Activated T-cell treated with anti-CD3 and anti-CD28 coated beads, Interleukin-2, amount 50 U/mL, for 72 hours (primary cell): ENCODE results near the gene GTF3C2. TPM values are rescaled to one million over a fixed set of nuclear protein-coding genes. Genes with fewer than 3 reads are reported as not detected.
"Not testable (repeated sequence)": the region's sequence is repeated elsewhere in the genome, so short reads cannot be mapped to it uniquely, and the experiment has no call there.

ENCODE experiments used
- ATAC-seq, 2 donors: fragments of 150-1000 bp; cut with Tn5 transposase; replicated peaks in 1 of 2; 2 replicates each; pipeline ENCODE4 v1.10.0; 2021; ENCODE audit warnings: moderate library complexity in 2 of 2, mild to moderate bottlenecking in 1 of 2
- DNase-seq, 2 donors: peaks; one replicate each; pipeline ENCODE4 v3.0.0; 2021 to 2022; ENCODE audit warnings: mixed read lengths in 1 of 2
- H3K27ac Mint-ChIP-seq: one replicate; pipeline ENCODE4 v1.8.0; 2022; ENCODE audit warnings: mild to moderate bottlenecking, moderate library complexity, mixed read lengths
- H3K27me3 Mint-ChIP-seq: one replicate; pipeline ENCODE4 v1.8.0; 2022; ENCODE audit warnings: low read depth, mixed read lengths
- H3K36me3 Mint-ChIP-seq, 2 donors: one replicate each; pipeline ENCODE4 v1.8.0; 2022; ENCODE audit warnings: mixed read lengths in 2 of 2, mild to moderate bottlenecking in 1 of 2; ENCODE audit not compliant: insufficient read depth in 2 of 2
- H3K4me1 Mint-ChIP-seq: one replicate; pipeline ENCODE4 v1.8.0; 2022; ENCODE audit warnings: low read depth, mixed read lengths
- H3K4me3 Mint-ChIP-seq, 2 donors: one replicate each; pipeline ENCODE4 v1.8.0; 2022; ENCODE audit warnings: mild to moderate bottlenecking in 2 of 2, mixed read lengths in 2 of 2, moderate library complexity in 2 of 2
- H3K9me3 Mint-ChIP-seq, 2 donors: one replicate each; pipeline ENCODE4 v1.8.0; 2022; ENCODE audit warnings: mixed read lengths in 2 of 2
- total RNA-seq, 2 donors: library from RNA; stranded (reverse); gene quantifications; one replicate each; pipeline ENCODE4 v1.2.3, GENCODE V29; 2022

Gene GTF3C2
- total RNA-seq, 2 donors from 2014 or later: 56.6 to 58.7 TPM

DNA sequence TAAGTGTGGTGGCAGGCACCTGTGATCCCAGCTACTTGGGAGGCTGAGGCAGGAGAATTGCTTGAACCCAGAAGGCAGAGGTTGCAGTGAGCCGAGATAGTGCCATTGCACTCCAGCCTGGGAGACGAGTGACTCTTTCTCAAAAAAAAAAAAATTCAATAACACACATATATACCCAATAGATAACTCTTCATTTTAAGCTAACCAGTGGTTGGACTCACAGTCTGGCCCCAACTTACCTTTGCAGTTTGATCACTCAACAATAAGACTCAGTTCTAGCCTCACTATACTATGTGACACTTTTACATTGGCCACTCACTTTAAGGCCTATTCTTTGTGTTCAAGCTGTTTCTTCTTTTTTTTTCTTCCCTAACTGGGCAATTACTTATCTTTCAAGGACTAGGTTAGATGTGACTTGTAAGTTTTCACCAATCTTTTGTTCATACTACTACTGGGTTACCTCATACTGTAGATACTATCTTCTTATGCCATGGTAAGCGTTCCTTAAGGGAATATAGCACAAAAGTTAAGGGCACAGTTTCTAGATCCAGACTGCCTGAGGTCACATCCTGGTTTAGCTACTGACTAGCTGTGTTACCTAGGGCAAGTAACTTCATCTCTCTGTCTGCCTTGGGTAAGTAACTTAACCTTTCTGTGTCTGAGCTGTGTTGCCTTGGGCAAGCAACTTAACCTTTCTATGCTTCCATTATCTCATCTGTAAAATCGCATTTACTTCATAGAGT is 6.3 kb upstream of the GTF3C2 start:
- peaks cover 30% of the 10 kb centered on the region for H3K4me1 Mint-ChIP-seq
- H3K4me3 Mint-ChIP-seq: no peak overlapping the region
- peaks cover 2 to 12% of the 10 kb centered on the region in 2 donors for H3K36me3 Mint-ChIP-seq
- H3K27me3 Mint-ChIP-seq: no peaks in the 10 kb centered on the region
- ATAC-seq: no peak
- DNase-seq: no peak
- no peaks in the 10 kb centered on the region for H3K9me3 Mint-ChIP-seq
- no peak overlapping the region for H3K27ac Mint-ChIP-seq

GRCh38 chr2:27356056-27356381 is 545 bp downstream of the GTF3C2 start:
- DNase-seq (no peak), ATAC-seq (peak; percentile 39 to 47)
- peak overlapping the region; percentile 95 to 97 for H3K4me3 Mint-ChIP-seq
- H3K27me3 Mint-ChIP-seq: no peaks in the 10 kb centered on the region
- no peaks in the 10 kb centered on the region for H3K9me3 Mint-ChIP-seq
- H3K27ac Mint-ChIP-seq: peak overlapping the region; percentile 97
- H3K4me1 Mint-ChIP-seq: peaks cover 68% of the 10 kb centered on the region
- peaks cover 4 to 7% of the 10 kb centered on the region in 2 donors for H3K36me3 Mint-ChIP-seq

- Mint-ChIP-seq H3K4me3 (peak overlapping the region; percentile 12 to 95), H3K4me1 (peaks cover 61% of the 10 kb centered on the region)
These were observed 2.0 kb downstream of the GTF3C2 start for GRCh38 chr2:27354597-27354927.

GRCh38 chr2:27353762-27354596 is 2.6 kb downstream of the GTF3C2 start:
- no peak overlapping the region for H3K27ac Mint-ChIP-seq
- H3K9me3 Mint-ChIP-seq: no peaks in the 10 kb centered on the region
- ATAC-seq (no peak), DNase-seq (no peak)
- H3K4me3 Mint-ChIP-seq: peak overlapping the region; percentile 12 to 23
- peaks cover 61% of the 10 kb centered on the region for H3K4me1 Mint-ChIP-seq
- no peaks in the 10 kb centered on the region for H3K27me3 Mint-ChIP-seq
- H3K36me3 Mint-ChIP-seq: peaks cover 4 to 5% of the 10 kb centered on the region in 2 donors

More at GRCh38 chr2:27354597-27354927, 2.0 kb downstream of the GTF3C2 start:
- Mint-ChIP-seq H3K27ac (no peak overlapping the region), H3K27me3 (no peaks in the 10 kb centered on the region), H3K9me3 (no peaks in the 10 kb centered on the region), H3K36me3 (peaks cover 4 to 5% of the 10 kb centered on the region in 2 donors)
- no peak for DNase-seq
- no peak for ATAC-seq

DNA sequence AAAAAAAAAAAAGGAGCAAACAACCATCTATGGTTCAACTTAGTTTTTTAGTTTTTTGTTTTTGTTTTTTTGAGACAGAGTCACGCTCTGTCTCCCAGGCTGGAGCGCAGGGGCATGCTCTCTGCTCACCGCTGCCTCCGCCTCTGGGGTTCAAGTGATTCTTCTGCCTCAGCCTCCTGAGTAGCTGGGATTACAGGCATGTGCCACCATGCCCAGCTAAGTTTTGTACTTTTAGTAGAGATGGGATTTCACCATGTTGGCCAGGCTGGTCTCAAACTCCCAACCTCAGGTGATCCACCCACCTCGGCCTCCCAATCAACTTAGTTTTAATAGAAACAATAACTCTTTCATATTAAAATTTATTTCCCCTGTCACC is 3.2 kb downstream of the GTF3C2 start:
- H3K4me1 Mint-ChIP-seq: peaks cover 56% of the 10 kb centered on the region

GRCh38 chr2:27351802-27352598 is 4.6 kb downstream of the GTF3C2 start:
- H3K36me3 Mint-ChIP-seq: peaks cover under 1 to 7% of the 10 kb centered on the region in 2 donors
- peaks cover 48% of the 10 kb centered on the region for H3K4me1 Mint-ChIP-seq
- peak overlapping the region; percentile 51 to 55 for H3K4me3 Mint-ChIP-seq
- peak overlapping the region; percentile 29 for H3K27ac Mint-ChIP-seq
- ATAC-seq (peak; percentile 32 to 45), DNase-seq (peak; percentile 21 to 24)
- no peaks in the 10 kb centered on the region for H3K9me3 Mint-ChIP-seq
- H3K27me3 Mint-ChIP-seq: no peaks in the 10 kb centered on the region

More for the DNA sequence above, 3.2 kb downstream of the GTF3C2 start:
- H3K27me3 Mint-ChIP-seq, DNase-seq, H3K36me3 Mint-ChIP-seq, H3K9me3 Mint-ChIP-seq, H3K27ac Mint-ChIP-seq, H3K4me3 Mint-ChIP-seq, ATAC-seq: not testable (repeated sequence)

GRCh38 chr2:27350106-27350693 is 6.4 kb downstream of the GTF3C2 start:
- DNase-seq: no peak
- Mint-ChIP-seq H3K27me3 (no peaks in the 10 kb centered on the region), H3K36me3 (peaks cover 0 to 4% of the 10 kb centered on the region in 2 donors), H3K4me1 (peaks cover 41% of the 10 kb centered on the region), H3K4me3 (no peak overlapping the region), H3K27ac (no peak overlapping the region), H3K9me3 (no peaks in the 10 kb centered on the region)
- no peak for ATAC-seq

DNA sequence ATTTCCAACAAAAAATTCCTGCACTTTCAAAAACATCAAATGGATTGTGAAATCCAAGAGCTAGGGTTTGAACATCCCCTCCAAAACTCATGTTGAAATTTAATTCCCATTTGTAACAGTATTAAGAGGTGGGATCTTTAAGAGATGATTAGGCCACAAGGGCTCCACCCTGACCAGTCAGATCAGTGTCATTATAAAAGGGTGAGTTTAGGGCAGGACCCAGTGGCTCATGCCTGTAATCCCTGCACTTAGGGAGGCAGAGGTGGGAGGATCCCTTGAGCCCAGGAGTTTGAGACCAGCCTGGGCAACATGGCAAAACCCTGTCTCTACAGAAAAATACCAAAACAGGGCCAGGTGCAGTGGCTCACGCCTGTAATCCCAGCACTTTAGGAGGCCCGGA is 8.9 kb downstream of the GTF3C2 start:
- peaks cover 0 to 6% of the 10 kb centered on the region in 2 donors for H3K36me3 Mint-ChIP-seq
- DNase-seq: no peak
- no peak overlapping the region for H3K4me3 Mint-ChIP-seq
- no peaks in the 10 kb centered on the region for H3K9me3 Mint-ChIP-seq
- H3K4me1 Mint-ChIP-seq: peaks cover 18% of the 10 kb centered on the region
- peak overlapping the region; percentile 26 for H3K27ac Mint-ChIP-seq
- no peaks in the 10 kb centered on the region for H3K27me3 Mint-ChIP-seq
- no peak for ATAC-seq

DNA sequence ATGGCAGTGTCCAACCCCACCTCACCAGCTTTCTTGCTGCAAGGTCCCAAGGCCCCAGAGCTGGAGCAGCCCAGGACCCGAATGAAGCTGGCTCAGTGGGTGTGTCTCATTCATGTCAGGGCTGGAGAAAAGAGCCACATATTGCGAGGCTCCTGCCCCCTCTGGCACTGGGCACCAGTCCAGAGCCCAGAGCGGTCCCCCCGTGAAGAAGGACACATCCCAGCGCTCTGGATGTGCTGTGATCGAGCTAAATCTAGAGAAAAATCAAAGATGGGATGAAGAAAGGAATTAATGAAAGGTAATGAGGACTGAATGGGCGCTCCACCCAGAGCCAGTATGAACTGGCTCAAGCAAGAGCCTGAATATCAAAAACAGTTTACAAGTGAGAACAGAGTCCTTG is 20.4 kb downstream of the GTF3C2 start:
- peaks cover 4% of the 10 kb centered on the region for H3K4me1 Mint-ChIP-seq
- no peaks in the 10 kb centered on the region for H3K9me3 Mint-ChIP-seq
- DNase-seq: no peak
- H3K27me3 Mint-ChIP-seq: no peaks in the 10 kb centered on the region
- peaks cover 8 to 21% of the 10 kb centered on the region in 2 donors for H3K36me3 Mint-ChIP-seq
- H3K4me3 Mint-ChIP-seq: no peak overlapping the region
- ATAC-seq: no peak
- no peak overlapping the region for H3K27ac Mint-ChIP-seq

- no peaks in the 10 kb centered on the region for H3K9me3 Mint-ChIP-seq
- no peak for DNase-seq
- peaks cover 8 to 14% of the 10 kb centered on the region in 2 donors for H3K36me3 Mint-ChIP-seq
- no peak overlapping the region for H3K27ac Mint-ChIP-seq
- H3K4me3 Mint-ChIP-seq: no peak overlapping the region
- H3K4me1 Mint-ChIP-seq: peaks cover under 1% of the 10 kb centered on the region
- H3K27me3 Mint-ChIP-seq: no peaks in the 10 kb centered on the region
- ATAC-seq: no peak
These were observed 21.3 kb downstream of the GTF3C2 start for GRCh38 chr2:27335311-27335710.

- H3K27me3 Mint-ChIP-seq: no peaks in the 10 kb centered on the region
- H3K4me3 Mint-ChIP-seq: peak overlapping the region; percentile 4 to 29
- no peaks in the 10 kb centered on the region for H3K9me3 Mint-ChIP-seq
- peaks cover 23% of the 10 kb centered on the region for H3K4me1 Mint-ChIP-seq
- no peak for ATAC-seq
- DNase-seq: no peak
- H3K36me3 Mint-ChIP-seq: peaks cover 12 to 17% of the 10 kb centered on the region in 2 donors
- no peak overlapping the region for H3K27ac Mint-ChIP-seq
These were observed 31.8 kb downstream of the GTF3C2 start for GRCh38 chr2:27324720-27325119.

DNA sequence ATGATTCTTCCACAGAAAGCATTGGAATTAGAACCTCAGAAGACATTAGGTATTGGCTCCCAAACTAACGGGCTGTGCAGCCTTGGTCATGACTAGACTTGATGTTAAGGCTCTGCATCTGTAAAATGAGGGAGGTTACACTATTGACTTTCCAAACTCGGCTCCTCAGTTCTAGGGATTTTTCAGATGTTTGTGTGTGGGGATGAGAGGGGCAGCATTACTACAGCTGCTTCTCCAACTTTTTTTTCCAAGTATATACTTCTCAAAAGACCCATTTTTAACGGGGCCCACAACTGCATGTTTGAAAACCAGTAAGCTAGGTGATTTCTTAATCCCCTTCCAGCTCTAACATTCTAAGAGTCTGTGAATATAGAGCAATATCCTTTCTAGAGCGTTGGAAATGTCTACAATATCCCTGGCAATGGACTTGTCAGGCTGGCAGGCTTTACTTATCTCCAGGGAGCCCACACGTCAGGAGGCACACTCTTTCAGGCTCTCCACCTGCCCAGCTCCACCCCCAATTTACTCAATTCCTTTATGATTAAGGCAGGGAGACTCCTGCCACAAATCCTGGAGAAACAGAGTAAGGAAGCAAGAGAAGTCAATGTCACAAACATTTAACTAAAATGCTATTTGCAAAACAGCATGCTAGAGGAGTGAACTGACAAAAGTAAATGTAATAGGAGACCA is 32.8 kb downstream of the GTF3C2 start:
- ATAC-seq (no peak), DNase-seq (no peak)
- Mint-ChIP-seq H3K36me3 (peaks cover 10 to 19% of the 10 kb centered on the region in 2 donors), H3K4me3 (peak overlapping the region; percentile 95 to 99), H3K27ac (peak overlapping the region; percentile 97), H3K27me3 (no peaks in the 10 kb centered on the region), H3K4me1 (peaks cover 23% of the 10 kb centered on the region), H3K9me3 (no peaks in the 10 kb centered on the region)
